Activated CD4-positive, alpha-beta T cell treated with anti-CD3 and anti-CD28 coated beads, Interleukin-2, Interleukin-6, amounts not matched to agents 100 ng/mL and 50 ng/mL, durations not matched to agents 16 hours and 8 hours (primary cell): ENCODE data around the gene CACNG5.
A peak's percentile ranks its signal among the peaks of the same experiment; 100 is the strongest.

ENCODE experiments used
- DNase-seq: peaks from one replicate; pipeline ENCODE4 v3.0.0-alpha.2; 2020

CACNG5 gene

DNA sequence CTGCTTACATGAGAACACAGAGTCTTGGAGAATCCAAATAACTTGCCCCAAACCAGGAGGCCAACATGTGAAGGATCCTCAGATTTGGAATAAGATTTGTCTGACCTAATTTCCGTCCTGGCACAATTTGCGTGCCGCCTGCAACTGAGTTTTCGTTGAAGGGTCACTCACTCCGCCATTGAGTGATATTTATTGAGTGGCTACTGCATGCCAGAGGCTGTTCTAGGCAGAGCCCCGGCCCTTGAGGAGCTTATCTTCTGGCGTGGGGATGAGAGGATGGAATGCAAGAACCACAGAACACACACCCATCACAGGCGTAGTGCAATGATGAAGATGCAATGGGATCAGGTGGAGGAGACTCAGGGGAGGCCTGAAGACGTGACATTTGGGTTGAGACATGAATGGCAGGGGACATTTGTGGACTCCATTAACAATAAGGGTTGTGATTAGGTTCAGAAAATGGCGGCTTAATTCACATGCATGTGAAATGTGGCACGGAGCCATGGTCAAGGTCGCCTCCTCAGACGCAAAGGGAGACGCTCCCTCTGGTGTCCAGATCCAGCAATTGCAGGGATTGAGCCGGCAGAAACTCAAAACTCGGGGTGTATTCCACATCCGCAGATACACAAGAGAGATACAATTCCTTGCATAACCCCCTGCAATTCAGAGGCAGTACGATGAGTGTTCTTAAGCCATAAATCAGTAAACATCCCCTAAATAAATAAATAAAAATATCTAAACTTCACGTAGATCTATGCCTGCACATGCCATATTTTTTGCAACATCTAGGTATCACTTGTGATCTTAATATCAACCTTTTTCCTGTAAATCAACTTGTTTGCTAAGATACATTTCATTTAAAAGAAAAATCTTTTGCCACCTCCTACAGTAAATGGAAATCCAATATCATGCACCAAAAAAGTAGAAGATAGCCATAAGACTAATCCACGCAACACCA, 71.7 kb downstream of the CACNG5 start:
- DNase-seq = peak; percentile 81

DNA sequence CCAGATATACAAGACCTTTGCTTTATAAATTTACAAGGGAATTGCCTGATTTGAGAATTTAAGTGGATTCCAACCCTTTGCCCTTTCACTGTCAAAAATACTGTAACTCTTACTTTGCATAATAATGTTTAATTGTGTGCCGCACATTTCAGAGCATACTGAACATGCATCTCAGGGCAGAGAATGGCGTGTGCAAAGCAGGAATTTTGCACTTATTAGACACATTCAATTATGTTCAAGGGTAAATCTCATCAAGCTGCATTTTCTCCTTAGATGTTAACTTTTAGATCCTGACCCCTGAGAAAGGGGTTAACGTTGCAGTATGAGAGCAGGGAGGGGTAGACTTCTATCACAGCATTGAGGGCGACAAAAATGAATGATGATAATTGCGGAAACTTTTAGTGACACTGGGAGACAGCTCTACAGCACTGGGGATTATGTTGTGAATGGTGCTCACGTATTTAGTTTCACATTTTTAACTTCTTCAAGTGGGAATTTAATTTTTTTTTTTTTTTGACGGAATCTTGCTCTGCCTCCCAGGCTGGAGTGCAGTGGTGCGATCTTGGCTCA, 75.0 kb downstream of the CACNG5 start:
- DNase-seq = no peak

DNA sequence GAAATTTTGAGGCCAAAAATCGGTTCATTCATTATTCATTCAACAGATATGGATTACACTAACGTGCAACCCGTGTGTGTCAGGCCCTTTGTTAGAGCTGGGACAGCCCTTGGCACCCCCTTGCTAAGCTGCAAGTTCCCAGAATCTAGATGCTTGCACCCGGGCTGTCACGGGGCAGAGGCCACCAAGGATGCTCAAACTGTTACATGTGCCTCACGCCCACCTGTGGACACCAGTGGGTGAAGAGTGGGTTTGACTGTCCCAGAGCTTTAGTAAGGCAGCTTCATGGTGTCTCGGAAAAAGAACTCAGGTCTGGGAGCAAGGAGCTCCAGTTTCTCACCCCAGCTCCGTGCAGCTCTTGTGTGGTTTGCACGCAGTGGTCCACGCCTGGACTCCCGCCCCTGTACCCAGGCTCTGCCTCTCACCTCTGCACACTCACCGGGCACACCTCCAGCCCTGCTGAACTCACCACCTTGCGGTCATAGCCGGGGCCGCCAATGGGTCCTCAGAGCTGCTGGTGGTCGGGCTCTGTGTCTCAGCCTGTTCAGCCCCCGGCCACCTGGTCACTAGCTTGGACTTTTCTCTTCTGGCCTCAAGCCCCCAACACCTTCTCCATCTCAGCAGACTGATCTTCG, 75.9 kb downstream of the CACNG5 start:
- DNase-seq = no peak

DNA sequence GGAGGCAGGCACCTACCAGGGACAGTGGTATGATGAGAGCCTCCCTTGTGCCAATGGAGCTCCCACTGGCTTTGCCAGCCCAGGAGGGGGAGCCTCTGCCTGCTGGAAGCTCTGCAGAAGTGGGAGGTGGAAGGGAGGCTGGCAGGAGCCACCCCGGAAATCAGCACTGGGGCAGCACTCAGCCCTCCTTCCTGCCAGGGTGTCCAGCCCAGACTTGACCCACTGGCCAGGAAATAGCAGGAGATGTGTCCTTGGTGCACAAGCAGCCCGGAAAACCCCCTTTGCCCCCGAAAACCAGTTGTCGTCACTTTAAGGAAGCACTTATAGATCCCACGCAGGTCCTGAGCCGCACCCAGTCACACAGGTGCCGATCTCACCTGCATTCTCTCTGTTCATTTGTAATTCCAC, 80.3 kb downstream of the CACNG5 start:
- DNase-seq = no peak

DNA sequence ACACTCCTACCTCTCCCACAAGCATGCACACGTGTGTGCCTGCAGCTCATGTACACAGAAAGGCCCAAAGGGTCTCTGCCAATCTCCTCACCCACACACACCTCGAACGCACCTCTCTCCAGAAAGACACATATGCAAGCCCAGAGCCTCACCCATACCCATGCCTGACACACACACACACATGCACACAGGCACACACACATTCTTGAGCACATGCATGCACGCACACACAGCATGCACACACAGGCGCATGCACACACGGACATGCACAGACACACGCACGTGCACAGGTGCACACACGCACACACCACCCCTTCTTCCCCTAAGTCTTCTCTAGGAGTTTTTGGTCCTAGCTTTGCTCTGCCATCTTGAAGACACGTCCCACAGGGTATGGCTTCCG, 80.9 kb downstream of the CACNG5 start:
- no peak for DNase-seq

DNA sequence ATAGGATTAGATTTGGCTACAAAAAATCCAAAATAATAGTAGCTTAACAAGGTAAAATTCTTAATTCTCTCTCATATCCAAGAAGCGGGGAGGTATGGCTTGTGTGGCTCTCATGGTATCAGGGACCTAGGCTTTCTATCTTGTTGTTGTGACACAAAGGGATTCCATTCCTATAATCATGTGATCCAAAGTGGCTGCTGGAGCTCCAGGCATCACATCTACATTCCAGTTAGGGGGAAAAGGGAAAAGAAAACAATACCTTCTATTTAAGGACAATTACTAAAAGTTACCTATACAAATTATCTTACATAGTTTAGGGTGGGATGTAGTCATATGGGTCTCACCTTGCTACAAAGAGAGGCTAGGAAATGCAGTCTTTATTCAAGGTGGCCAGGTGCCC, 82.0 kb downstream of the CACNG5 start:
- DNase-seq = no peak

DNA sequence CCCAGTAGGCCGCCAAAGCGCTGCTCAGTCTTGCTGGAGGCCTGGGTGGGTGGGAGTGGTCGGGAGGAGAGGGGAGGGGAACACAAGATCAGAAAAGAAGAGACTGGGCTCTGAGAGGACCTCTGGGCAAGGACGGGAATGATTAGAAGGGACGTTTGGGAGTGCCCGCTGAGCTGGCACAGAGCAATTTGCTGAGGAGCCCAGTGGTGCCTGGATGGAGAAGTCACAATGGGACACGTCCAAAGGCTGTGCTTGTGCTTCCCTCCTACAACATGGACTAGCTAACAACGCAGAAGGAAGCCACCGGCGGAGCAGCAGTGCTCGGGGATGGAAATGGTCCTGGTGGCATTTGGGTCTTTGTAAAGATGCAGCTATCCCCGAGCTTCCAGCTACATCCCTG, 84.0 kb downstream of the CACNG5 start:
- no peak for DNase-seq

DNA sequence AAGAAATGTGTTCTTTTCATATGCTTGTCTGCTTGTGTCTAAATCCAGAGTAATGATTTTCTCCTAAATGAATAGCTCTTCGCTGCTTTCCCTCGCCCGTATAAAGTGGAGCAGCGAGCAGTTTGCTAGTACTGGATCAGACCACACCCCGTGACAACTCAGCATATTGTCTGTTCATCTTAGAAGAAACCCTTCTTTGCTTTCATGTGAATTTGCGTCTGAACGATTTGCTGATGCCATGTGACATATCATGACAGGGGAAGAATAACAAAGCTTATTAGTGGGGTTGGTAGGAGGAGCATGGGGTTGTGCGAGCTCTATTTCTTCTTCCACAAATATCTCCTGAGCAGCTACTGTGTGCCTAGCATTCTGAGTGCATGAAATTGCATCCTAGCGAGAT, 85.5 kb downstream of the CACNG5 start:
- no peak for DNase-seq

DNA sequence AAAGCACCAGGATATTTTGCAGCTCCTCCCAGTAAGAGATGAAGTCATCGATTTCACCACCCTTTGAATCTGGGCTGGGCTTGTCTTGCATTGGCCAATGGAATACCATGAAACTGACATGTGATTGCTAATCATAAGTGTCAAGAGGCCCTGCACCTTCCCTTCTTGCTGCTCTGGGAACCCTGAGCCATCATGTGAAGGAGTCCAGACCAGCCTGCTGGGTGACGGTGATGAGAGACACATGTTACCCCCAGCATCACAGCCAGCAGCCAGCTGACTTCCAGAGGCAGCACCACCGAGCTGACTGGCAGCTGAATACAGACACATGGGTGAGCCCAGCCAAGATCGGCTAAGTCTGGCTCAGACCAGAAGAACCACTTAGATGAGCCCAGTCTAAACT, 86.0 kb downstream of the CACNG5 start:
- DNase-seq = no peak

DNA sequence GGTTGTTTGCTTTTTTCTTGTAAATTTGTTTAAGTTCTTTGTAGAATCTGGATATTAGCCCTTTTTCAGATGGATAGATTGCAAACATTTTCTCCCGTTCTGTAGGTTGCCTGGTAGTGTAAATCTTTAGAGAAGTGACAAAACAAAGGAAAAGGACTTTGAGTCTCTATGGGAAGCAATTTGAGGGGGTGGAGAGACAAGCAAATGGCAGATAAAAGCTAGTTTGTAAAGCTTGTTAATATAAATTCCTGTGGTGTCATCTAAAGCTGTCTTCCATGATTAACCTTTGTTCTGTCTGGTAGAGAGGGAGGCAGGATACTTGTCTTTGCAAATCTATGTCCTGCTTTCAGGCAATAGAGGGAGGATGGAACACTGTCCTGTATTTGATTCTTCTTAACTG, 89.0 kb downstream of the CACNG5 start:
- DNase-seq = no peak

DNA sequence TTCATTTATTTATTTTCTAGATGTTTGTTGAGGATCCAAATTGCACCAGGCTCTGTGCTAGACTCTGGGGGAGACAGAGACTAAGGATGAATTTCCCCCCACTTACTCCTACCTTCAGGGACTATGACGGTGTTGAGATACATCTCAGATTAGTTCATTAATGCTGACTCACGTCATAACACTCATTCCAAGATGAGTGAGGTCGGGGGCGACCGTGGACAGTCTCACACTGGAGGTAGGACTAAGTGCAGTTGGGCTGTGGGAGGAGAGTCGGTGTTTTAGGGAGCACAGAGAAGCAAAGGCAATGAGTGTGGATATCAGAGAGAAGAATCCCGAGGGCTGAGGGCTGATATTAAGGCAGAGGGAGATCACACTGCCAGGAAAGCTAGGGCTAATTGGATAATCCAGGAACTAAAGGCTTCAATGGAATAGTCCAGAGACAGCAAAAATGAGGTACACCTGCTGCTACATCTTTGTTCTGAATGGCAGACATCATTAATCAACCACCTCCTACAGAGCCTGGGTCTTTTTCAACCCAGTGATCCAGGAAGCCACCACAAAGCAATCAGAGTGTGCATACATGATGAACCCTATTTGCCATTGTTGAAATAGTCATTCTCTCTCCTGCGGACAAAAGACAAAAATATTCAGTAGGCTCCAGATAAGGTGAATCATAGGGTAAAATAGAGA, 91.0 kb downstream of the CACNG5 start:
- DNase-seq = no peak

DNA sequence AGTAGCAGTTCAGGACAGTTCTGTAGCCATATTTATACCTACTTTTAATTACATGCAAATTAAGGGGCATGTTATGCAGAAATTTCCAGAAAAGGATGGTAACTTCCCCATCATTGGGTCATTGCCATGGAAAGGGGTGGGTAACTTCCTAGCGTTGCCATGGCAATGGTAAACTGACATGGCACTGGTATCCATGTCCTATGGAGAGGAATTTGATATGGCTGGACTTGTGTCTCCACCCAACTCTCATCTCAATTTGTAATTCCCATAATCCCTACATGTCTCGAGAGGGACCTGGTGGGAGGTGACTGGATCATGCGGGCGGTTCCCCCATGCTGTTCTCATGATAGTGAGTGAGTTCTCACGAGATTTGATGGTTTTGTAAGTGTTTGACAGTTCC, 94.0 kb downstream of the CACNG5 start:
- DNase-seq = no peak

DNA sequence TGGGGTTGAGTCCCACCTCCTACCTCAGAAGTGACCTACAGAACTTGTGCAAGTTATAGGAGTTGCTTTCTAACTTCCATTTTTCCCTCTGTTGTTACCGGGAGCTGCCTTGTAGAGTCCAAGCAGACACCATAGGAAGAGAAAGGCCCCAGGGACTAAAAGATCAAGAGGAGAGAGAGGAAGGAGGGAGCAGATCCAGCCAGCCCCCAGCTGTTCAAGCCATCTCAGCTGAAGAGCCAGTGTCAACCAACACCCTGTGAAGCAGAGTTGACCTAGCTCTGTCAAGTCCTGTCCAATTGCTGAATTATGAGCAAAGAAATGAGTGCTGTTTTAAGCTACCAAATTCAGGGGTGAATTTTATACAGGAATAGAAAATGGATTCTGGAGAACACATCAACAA, 94.7 kb downstream of the CACNG5 start:
- no peak for DNase-seq

DNA sequence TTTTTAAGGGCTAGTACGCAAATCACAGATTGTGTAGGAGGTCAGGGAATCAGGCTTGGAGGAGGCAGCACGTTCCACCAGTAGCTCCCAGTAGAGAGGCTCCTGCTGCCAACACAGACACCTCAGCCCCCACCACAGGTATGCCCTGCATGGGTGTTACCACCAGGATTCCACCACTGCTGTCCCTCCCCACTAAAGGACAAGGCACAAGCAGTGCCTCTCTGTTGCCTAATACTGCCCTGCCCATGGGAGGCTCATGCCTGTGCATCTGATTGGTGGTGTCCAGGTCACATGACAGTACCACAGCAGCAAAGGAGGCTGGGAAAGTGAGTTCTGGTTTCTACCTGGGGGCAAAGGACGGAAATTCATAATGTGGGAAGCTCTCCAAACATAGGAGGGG, 96.0 kb downstream of the CACNG5 start:
- peak; percentile 5 for DNase-seq

DNA sequence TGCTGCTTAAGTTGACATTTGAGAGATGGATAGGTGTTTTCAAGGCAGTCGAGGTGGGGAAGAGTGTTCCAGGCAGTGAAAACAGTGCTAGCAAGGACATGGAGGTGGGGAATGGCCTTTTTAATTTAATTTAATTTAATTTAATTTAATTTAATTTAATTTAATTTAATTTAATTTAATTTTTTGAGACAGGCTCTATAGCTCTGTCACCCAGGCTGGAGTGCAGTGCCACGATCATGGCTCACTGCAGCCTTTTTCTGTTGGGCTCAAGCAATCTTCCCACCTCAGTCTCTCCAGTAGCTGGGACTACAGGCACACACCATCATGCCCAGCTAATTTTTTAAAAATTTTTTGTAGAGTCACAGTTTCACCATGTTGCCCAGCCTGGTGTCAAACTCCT, 97.4 kb downstream of the CACNG5 start:
- no peak for DNase-seq

DNA sequence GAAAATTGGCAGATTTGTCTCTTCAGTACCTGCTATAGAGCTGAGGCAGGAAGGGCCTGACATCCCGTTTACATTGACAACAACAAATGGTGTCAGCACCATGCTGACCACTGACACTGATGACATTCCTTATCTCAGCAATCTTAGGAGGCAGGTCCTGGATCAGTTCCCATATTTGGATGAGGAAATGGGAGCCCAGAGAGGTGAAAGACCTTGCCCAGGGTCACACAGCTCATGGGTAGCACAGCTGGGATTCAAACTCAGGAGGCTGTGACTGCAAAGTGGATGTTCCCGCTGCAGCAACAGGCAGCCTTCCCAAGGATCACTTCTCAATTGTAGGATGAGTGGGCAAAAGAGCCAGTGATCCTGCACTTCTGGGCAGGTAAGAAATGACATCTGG, 99.1 kb downstream of the CACNG5 start:
- DNase-seq = no peak
